SW480 (cell line): Measurements from ENCODE around the gene EIF5A2.

ENCODE experiments used
- DNase-seq: peaks from one replicate; pipeline ENCODE4 v3.0.0-alpha.2; 2016; ENCODE audit warnings: low spot score

The EIF5A2 gene

DNA sequence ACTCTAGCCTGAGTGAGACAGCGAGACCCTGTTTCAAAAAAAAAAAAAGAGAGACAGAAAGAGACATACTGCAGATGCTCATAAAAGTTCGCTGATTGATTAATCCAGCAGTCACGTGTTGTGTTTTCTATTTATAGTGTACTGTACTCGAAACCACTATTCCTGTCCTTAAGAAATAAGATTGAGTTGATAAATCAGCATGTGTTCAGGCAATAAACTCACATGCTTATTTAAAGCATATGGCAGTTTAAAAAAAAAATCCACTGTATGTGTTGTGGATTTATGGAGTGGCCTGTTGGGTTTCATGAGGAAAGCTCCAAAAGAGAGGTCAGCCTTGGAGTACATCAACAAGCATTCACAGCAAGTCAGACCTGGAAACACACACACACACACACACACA, 56.1 kb downstream of the EIF5A2 start:
- no peak for DNase-seq

DNA sequence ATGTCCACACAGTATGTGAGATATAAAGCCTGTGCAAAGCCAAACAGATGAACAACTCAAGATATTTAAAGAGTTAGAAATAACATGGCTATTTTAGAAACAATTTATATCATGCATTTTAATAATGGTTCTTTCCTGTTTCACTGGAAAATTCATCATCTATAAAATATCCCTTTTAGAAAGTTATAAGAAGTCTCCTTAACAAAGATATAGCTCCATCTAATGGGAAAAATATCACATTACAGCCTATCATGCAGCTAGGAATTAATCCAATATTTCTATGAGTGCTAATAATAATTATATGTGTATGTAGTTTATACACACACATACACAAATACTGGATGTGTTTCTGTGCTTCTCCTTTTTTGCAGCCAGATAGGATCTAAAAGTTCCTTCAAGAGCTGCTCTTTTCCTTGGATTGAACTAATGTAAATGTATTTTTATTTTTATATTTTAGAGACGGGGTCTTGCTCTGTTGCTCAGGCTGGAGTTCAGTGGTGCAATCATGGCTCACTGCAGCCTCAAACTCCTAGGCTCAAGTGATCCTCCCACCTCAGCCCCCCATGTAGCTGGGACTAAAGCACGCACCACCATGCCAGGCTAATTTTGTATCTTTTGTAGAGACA, 60.0 kb downstream of the EIF5A2 start:
- peak; percentile 48 for DNase-seq

DNA sequence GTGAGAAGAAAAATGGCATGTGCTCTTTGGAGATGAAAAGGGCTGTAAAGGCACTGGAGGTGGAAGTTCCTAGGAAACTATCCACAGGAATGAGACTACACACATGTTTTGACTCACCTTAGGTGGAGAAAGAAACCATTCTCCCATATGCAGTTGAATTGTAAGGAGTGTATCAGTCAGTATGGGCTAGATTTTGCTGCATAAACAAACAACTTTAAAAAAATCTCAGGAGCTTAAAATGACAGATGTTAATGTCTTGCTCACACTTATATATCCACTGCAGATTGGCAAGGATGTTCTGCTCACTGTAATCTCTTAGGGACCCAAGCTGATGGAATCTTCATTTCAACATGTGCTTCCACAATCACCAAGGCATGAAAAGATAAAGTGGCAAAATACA, 64.1 kb downstream of the EIF5A2 start:
- no peak for DNase-seq

DNA sequence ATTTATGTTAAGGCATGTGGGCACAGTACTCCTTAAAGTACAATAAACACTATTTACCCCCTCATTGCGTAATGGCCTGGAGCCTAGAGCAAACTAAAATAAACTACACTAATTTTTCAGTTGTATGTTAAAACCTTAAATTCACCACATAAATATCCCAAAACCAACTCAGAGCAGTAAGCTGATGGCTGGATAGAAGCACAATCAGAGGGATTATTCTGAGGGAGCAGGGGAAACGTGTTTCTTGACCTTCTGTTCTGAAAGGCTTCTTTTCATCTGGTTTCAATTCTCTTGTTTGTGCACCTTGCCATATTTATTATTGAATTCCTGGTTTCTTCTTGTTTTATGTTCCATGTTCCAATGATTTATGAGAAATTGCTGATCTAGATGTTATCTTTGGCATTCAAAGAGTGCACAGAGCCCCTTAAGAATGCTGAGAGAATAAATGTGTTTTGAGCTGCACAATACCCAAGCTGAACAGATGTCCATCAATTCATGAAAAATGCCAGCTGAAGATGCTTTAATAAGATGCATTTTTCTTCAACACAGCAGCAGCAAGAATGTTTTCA, 68.1 kb downstream of the EIF5A2 start:
- no peak for DNase-seq

DNA sequence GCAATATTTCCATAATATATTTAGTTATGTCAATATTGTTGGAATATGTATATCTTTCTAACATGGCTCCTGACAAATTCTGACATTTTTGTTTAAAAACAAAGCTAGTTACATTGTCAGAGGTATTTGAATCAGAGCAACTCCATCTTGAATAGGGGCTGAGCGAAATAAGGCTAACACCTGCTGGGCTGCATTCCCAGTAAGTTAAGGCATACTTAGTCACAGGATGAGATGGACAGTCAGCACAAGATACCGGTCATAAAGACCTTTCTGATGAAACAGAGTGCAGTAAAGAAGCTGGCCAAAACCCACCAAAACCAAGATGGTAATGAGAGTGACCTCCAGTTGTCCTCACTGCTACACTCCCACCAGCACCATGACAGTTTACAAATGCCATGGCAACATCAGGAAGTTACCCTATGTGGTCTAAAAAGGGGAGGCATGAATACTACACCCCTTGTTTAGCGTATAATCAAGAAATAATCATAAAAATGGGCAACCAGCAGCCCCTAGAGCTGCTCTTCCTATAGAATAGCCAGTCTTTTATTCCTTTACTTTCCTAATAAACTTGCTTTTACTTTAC, 68.8 kb downstream of the EIF5A2 start:
- DNase-seq, result no peak
